Neural progenitor cell (in vitro differentiated cells): ENCODE measurements around the gene AHR.

Experiments used
- EZH2 ChIP-seq: fragments of 200-600 bp; sonication (generic); IDR thresholded peaks from 2 replicates; pipeline ENCODE4 v1.6.1; 2017; ENCODE audit warnings: antibody characterized with exemption, mild to moderate bottlenecking, moderate library complexity
- TF ChIP-seq, protein P1 (sequence below): fragments of 200-600 bp; sonication (generic); IDR thresholded peaks from 2 replicates; pipeline ENCODE4 v1.5.1; 2017; ENCODE audit warnings: antibody characterized with exemption, mild to moderate bottlenecking

DNA sequence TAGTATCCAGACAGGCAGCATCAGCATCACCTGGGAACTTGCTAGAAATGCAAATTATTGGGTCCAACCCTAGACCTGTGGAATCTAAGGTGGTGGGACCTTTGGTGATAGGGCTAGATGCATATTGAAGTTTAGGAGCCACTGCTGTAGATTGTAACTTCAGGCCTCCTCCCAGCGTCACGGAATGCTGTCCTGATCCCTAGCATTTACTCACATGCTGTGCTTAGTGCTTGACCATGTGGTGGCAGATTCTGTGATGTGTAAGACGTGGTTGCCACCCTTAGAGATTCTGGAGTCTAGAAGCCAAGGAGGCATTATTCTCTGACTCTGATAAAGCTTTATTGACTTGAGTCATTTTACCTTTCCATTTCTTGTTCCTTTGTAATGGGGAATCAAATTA lies 13.5 kb downstream of the AHR start:
- TF ChIP-seq, protein P1, sequence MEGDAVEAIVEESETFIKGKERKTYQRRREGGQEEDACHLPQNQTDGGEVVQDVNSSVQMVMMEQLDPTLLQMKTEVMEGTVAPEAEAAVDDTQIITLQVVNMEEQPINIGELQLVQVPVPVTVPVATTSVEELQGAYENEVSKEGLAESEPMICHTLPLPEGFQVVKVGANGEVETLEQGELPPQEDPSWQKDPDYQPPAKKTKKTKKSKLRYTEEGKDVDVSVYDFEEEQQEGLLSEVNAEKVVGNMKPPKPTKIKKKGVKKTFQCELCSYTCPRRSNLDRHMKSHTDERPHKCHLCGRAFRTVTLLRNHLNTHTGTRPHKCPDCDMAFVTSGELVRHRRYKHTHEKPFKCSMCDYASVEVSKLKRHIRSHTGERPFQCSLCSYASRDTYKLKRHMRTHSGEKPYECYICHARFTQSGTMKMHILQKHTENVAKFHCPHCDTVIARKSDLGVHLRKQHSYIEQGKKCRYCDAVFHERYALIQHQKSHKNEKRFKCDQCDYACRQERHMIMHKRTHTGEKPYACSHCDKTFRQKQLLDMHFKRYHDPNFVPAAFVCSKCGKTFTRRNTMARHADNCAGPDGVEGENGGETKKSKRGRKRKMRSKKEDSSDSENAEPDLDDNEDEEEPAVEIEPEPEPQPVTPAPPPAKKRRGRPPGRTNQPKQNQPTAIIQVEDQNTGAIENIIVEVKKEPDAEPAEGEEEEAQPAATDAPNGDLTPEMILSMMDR, result no peak
- no peak for TF ChIP-seq EZH2
